CD1c-positive myeloid dendritic cell (primary cell): Measurements from ENCODE around the gene LRP11.
A peak's percentile ranks its signal among the peaks of the same experiment; 100 is the strongest.
"Not testable (repeated sequence)": the region's sequence is repeated elsewhere in the genome, so short reads cannot be mapped to it uniquely, and the experiment has no call there.

Source experiments
- DNase-seq: peaks from one replicate; pipeline ENCODE4 v3.0.0-alpha.2; 2016; ENCODE audit errors: extremely low spot score

The LRP11 gene

DNA sequence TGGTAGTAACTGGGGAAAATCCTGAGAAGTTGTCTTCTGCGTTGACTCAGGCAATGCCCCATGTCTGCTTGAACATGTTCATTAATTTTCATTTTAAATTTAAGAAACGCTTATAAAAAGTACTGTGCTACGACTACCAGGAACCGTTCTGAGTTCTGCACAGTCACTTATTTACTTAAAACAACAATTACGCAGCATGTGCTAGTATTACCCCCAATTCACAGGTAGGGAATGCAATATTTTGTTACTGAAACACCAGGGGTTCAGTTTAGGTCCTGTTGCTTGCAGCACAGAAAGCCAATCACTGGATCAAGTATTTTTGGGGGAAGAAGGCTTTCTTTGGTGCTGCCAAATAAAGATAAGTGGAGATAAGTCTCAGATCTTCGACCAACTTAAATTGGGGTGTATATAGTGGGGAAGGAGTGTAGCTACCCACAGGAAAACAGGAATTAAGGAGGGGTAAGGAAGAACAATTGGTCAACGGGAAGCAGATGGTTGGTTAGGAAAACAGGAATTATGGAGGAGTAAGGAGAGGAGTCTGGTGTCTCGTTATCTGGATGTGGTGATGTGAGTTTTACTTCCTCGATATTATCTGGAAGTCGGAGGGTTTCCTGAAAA lies 5.2 kb upstream of the LRP11 start:
- DNase-seq, result no peak

- no peak for DNase-seq
Measured at GRCh38 chr6:149867876-149868640, 3.9 kb upstream of the LRP11 start.

- DNase-seq, result peak; percentile 61
Measured at GRCh38 chr6:149864578-149865535, 698 bp upstream of the LRP11 start.

DNA sequence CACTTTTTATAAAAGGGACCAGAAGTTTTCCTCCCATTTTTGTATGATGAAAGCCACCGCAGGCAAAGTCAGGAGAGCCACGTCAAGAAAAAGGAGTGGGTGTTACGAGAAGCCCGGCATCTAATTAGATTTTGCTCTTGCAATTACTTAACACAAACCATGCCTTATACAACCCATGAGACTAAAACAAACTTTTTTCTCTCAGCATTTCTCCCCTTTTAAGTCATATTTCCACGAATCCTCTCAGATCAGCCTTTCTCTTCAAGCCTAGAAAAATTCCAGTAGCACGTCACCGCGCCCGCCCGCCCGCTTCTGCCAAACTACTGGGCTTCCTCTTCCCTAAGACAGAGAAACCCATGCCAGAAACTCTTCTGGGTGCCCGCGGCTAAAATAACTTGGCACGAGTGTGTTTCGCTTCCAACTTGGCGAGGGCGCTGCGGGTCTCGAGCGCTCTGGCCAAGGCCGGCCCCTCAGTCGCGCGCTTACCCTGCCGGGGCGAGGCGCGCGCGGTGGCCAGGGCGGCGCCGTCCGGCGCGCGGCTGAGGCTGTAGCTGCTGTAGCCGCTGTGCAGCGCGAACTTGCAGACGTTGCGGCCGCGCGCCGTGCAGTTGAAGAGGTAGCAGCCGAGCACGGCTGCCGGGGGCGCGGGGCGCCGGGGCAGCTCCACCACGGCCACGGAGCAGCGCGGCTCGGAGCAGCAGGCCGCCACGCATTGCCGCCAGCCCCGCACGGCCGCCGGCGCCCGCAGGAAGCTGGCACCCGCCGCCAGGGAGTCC lies 1.0 kb downstream of the LRP11 start:
- DNase-seq, result peak; percentile 78

GRCh38 chr6:149862424-149862738 lies 1.8 kb downstream of the LRP11 start:
- not testable (repeated sequence) for DNase-seq

DNA sequence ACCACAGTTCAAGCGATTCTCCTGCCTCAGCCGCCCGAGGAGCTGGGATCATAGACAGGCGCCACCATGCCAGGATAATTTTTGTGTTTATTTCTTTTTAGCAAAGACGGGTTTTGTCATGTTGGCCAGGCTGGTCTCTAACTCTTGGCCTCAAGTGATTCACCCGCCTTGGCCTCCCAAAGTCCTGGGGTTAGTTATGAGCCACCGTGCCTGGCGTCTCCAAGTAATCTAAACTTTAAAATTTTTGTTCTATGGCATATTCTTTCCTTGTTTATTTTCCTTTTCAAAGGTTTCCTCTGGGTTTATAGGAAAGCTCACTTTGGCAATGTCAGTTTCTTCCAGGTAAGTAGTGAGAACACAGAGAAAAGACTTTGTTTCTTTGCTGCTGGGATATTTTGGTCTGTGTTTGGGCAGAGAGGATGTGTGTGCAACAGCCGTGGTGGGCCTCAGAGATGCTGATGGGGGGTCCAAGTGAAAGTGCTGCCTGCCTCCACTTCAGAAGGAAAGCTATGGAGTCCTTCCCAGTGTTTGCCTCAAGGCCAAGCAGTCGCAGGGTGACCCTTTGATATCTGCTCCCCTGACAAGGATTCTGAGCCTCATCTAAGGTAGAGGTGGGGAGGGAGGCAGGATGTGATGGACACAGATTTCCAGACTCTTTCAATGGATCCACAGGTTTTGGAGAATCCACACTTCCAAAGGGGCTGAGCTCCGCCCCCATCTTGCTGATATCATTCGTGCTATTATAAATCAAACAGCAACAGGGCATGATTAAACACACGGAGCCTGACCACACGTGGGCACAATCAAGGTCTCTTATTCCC lies 2.3 kb downstream of the LRP11 start:
- DNase-seq, result no peak

- no peak for DNase-seq
Measured at GRCh38 chr6:149860834-149861602, 3.1 kb downstream of the LRP11 start.

DNA sequence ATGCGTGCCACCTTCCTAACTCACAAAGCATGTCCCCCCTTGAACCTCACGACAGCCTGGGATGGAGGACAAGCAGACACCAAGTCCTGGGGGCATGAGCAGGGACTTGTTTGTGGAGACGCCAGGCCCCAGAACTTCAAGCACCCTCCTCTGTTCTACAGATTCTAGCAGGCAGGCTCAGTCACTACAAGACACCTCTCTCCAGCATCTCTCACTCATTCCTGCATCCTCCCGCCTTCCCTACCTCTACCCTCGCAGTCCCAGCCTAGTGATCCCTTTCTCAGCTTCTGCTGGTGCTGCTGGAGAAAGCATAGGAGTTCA lies 3.7 kb downstream of the LRP11 start:
- DNase-seq, result no peak

DNA sequence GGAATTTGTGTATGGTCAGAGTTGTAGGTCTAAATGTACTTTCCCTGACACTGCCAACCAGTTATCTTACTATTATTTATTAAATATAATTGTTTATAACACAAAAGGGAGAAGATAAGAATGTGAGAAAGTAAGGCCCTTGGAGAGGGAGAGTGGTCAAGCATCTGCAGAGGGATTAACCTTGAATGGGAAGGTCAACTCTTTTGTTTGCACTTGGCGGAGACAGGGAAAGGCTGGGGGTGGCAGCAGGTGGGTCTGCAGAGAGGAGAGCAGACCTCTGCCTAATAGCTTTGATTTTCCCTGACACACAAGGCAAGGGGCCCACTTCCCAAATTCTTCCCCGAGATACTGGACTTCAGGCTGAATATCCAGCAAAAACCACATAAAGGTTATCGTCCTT lies 4.2 kb downstream of the LRP11 start:
- DNase-seq, result no peak

GRCh38 chr6:149859368-149859767 lies 4.8 kb downstream of the LRP11 start:
- DNase-seq, result no peak

GRCh38 chr6:149857541-149857940 lies 6.6 kb downstream of the LRP11 start:
- no peak for DNase-seq

DNA sequence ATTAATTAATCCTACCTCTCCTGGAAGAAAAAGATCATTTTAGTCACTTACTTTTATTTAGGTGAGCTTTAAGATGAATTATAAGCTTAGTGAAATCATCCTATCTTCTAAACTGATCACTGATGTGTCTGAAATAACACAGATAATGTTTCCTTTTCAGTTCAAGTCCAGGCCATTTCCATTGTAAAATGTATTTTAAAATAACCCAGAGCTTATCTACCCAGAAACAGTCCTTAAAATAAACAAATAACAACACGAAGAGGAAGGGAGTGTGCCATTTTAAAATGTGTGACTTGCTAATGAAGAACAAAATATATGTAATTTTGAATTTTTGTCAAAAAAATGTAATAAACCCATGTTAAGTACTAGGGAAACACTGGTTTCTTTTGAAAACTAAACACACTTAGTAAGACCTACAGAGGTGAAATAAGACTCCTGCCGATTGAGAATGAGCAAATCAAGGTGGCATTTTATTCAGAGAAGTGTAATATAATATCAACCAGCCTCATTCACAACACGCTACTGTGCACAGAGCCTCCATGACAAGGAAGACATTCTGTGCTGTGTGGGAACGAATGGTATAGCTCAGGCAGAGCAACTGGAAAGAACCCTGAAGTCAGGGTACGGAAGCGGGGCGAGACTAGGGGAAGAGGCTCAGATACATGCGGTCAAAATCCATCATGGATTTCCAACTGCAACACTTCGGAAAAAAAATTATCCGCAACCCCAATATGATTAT lies 7.7 kb downstream of the LRP11 start:
- DNase-seq, result no peak

GRCh38 chr6:149855741-149856140 lies 8.4 kb downstream of the LRP11 start:
- DNase-seq, result no peak

DNA sequence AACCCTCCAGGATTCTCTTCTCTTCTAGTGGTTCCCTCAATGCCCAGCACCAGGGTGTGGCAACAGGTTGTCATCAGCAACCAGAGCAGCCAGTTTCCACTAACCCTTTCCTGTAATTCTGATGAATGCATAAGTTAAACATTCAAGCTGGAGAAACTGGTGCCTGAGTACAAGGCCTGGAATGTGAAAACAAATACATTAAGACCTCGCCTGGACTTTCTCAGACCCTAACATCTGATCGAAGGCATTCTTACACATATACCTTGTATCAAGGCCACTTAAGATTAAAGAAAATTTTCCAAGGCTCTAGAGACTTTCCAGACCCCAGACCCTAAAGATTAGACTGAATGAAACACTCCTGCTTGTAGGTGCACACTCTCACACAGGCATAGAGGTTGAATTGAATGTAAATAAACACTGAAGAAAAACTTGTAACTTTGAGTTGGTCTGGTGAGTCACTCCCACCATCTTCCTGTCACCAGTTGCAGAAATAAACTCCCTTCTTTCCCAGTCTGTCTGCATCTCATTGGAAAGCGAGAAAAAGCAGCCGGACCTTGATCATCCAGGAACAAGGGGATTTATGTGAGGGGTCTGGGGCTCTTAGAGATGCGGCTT lies 9.0 kb downstream of the LRP11 start:
- DNase-seq, result no peak

DNA sequence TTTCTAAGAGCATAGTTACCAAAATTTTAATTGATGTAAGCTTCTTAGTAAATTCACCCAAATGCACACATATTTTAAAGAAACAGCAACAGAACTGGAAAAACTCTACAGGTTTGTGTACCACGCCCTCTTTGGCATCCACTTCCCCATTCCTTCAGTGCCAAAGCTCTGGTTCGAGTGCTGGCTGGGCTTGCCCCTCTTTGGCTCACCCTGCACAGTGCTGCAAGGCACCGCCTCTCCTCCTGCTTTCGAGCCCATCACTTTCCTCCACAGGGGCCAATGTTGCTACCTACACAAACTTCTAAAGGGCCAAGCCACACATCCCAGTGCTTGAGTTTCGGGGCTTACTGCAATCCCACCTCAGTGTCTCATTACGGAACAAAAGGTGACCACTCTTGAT lies 9.6 kb downstream of the LRP11 start:
- DNase-seq, result no peak

DNA sequence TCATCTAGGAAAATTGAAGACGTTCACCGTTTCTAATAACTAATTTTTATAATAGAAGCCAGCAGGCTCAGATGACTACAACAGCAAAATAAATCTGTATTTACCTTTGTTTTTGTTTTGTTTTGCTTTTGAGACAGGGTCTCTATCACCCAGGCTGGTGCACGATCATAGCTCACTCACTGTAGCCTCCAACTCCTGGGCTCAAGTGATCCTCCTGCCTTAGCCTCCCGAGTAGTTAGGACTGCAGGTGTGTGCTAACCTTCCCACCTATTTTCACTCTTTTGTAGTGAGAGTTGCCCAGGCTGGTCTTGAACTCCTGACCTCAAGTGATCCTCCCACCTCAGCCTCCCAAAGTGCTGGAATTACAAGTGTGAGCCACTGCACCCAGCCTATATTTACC lies 10.1 kb downstream of the LRP11 start:
- not testable (repeated sequence) for DNase-seq

DNA sequence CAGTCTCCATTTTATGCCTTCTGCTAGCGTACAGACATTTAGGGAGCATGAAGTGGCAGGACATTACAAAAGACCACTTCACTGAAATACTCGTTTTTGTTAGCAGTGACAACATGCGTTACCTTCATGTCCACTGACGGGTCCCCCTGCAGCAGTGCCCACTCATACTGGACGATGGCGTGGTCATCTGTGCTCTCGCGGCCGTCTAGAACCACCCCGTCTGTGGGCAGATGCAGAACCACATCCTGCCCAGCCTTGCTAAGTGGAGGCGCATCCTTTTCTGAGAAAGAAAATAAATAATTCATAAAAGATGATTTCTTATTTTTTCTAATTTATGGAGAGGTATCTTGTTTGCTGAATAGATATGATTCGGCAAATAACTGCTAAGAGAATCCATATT lies 11.3 kb downstream of the LRP11 start:
- DNase-seq, result no peak

- DNase-seq, result peak; percentile 49
Measured at GRCh38 chr6:149852180-149852579, 12.0 kb downstream of the LRP11 start.

- no peak for DNase-seq
Measured at GRCh38 chr6:149851461-149852110, 12.6 kb downstream of the LRP11 start.
